GM10248 (cell line): Measurements from ENCODE around the gene ABCA8.

Experiments
- CTCF ChIA-PET: fragments of 300-600 bp; sonication (Branson Sonifier 250); formaldehyde crosslinking; extraction: SDS; loops from one replicate; lab custom pipeline; 2021; ENCODE audit warnings: antibody characterized with exemption; lab: Yijun Ruan, JAX
- POLR2A ChIA-PET: fragments of 350-650 bp; sonication (Branson Sonifier 250); formaldehyde crosslinking; extraction: SDS; loops from one replicate; lab custom pipeline; 2020; ENCODE audit warnings: antibody characterized with exemption; lab: Yijun Ruan, JAX
- DNase-seq: peaks from one replicate; pipeline ENCODE4 v3.0.0; 2012; ENCODE audit errors: extremely low spot score
- CTCF ChIP-seq: IDR thresholded peaks from 2 replicates; pipeline ENCODE4 v1.5.1; 2012; ENCODE audit warnings: mild to moderate bottlenecking, low read depth; ENCODE audit errors: extremely low read depth, missing control alignments, control extremely low read depth

ABCA8 gene

GRCh38 chr17:68942389-68942788 lies 12.8 kb downstream of the ABCA8 start:
- CTCF ChIA-PET: no interaction called here
- POLR2A ChIA-PET: no interaction called here

GRCh38 chr17:68941761-68942160 lies 13.4 kb downstream of the ABCA8 start:
- TF ChIP-seq CTCF: no peak
- CTCF ChIA-PET: interaction anchor here (1.3 kb wide), 1 partner anchor 20 kb away, joined by 3 read pairs; no protein-coding TSS in a partner anchor
- POLR2A ChIA-PET: no interaction called here
- no peak for DNase-seq

More at GRCh38 chr17:68942389-68942788, 12.8 kb downstream of the ABCA8 start:
- DNase-seq: no peak
- TF ChIP-seq CTCF: no peak

- CTCF ChIA-PET: no interaction called here
- no peak for TF ChIP-seq CTCF
- no peak for DNase-seq
- POLR2A ChIA-PET: no interaction called here
Measured at GRCh38 chr17:68939195-68939594, 16.0 kb downstream of the ABCA8 start.

GRCh38 chr17:68937890-68938514 lies 17.2 kb downstream of the ABCA8 start:
- DNase-seq: no peak
- ChIA-PET CTCF (interaction anchor here (1.0 kb wide), 1 partner anchor 33 kb away, joined by 3 read pairs; no protein-coding TSS in a partner anchor), POLR2A (no interaction called here)
- no peak for TF ChIP-seq CTCF

- POLR2A ChIA-PET: no interaction called here
- TF ChIP-seq CTCF: no peak
- CTCF ChIA-PET: interaction anchor here (0.8 kb wide), 1 partner anchor 19 kb away, joined by 4 read pairs; no protein-coding TSS in a partner anchor
- DNase-seq: no peak
Measured at GRCh38 chr17:68927516-68927915, 27.7 kb downstream of the ABCA8 start.

- CTCF ChIA-PET: no interaction called here
Measured at GRCh38 chr17:68924793-68925720, 30.1 kb downstream of the ABCA8 start.

More at GRCh38 chr17:68924793-68925720, 30.1 kb downstream of the ABCA8 start:
- TF ChIP-seq CTCF: no peak
- DNase-seq: no peak
- POLR2A ChIA-PET: no interaction called here
